ENCODE measurements around the gene C19orf38.

Gene C19orf38

GRCh38 chr19:10916602-10917001 lies 68.4 kb downstream of the C19orf38 start:
- TF ChIP-seq CTCF (IDR thresholded peaks at IDR 0.05; ENCODE audit: control insufficient read depth, insufficient read depth, low read depth, low read length, missing control alignments): no peak
- no peak overlapping the region for H3K4me3 ChIP-seq (ENCODE audit: control insufficient read depth, low read depth, low read length)
- no peak for DNase-seq (ENCODE audit: low read depth)

GRCh38 chr19:10918359-10918758 lies 70.1 kb downstream of the C19orf38 start:
- TF ChIP-seq CTCF (IDR thresholded peaks at IDR 0.05; ENCODE audit: control insufficient read depth, insufficient read depth, low read depth, low read length, missing control alignments): no peak
- DNase-seq (ENCODE audit: low read depth): no peak

More at GRCh38 chr19:10918359-10918758, 70.1 kb downstream of the C19orf38 start:
- no peak overlapping the region for H3K4me3 ChIP-seq (ENCODE audit: control insufficient read depth, low read depth, low read length)

All from AG09309 (cell line).